GM12801 (cell line): ENCODE results near the gene ARHGAP12.

Source experiments
- CTCF ChIP-seq: IDR thresholded peaks from one replicate; pipeline ENCODE4 v1.5.1; 2011; ENCODE audit warnings: control low read depth; ENCODE audit not compliant: insufficient read length; ENCODE audit errors: extremely low read depth

ARHGAP12 gene

GRCh38 chr10:31804352-31804810 is 124.2 kb downstream of the ARHGAP12 start:
- TF ChIP-seq CTCF, result no peak

- no peak for TF ChIP-seq CTCF
Measured at GRCh38 chr10:31803606-31804351, 124.9 kb downstream of the ARHGAP12 start.

- no peak for TF ChIP-seq CTCF
Measured at GRCh38 chr10:31799181-31799580, 129.4 kb downstream of the ARHGAP12 start.

DNA sequence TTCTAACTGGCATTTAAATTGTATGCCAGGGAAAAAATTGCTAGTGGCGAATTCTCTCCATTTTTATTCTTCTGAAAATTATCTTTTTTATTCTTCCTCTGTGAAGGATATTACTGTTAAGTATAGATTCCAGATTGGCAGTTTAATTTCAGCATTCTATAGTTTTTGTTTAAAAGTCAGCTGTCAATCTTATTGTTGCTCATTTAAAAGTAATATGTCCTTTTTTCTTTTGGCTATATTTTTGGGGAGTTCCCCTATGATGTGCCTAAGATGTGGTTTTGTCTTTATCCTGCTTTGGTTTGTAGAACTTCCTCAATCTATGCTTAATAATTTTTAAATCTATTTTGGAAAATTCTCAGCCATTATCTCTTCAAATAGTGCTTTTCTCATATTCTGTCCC is 135.9 kb downstream of the ARHGAP12 start:
- no peak for TF ChIP-seq CTCF

- TF ChIP-seq CTCF, result no peak
Measured at GRCh38 chr10:31789555-31789954, 139.1 kb downstream of the ARHGAP12 start.

- no peak for TF ChIP-seq CTCF
Measured at GRCh38 chr10:31782701-31783100, 145.9 kb downstream of the ARHGAP12 start.

GRCh38 chr10:31780717-31781116 is 147.9 kb downstream of the ARHGAP12 start:
- no peak for TF ChIP-seq CTCF
